Measurements from ENCODE around the gene KIAA1328.

KIAA1328 gene

DNA sequence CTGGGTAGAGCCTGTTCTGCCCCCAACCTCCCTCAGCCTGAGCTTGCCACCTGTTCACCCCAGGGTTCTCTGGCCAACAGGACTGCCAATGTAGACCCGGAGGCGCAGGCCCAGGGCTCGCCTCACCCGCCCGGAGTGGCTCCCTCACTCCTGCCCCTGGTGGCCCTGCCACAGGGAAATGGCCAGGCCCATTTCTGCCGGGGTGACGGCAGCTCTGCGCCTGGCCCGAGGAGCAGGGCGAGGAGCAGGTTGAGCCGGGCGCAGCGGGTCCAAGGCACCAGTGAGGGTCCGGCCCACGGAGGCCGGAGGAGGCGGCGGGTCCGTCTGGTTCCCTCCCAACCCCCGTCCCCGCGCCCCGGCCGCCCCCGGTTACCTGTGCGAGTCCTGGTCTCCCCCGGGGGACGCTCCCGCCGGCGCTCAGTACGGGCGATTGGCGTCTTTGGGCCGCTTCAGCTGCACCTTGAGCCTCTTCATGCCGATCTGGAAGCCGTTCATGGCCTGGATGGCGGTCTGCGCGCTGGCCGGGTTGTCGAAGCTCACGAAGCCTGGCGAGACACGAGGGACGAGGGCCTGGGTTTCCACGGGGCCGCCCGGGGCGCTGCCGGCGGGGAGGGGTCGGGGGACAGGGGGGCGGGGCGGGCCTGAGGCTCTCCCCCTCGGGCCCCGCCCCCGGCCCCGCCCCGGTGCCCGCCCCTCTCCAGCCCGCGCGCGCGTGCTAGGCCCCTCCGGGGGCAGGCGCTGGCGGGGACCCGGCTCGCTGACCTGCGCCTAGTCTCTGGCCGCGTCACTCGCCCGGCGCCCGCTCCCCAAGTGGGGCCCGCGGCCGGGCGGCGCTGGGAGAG is 424.7 kb downstream of the KIAA1328 start:
- DNase-seq (ENCODE audit: low spot score) = no peak

DNA sequence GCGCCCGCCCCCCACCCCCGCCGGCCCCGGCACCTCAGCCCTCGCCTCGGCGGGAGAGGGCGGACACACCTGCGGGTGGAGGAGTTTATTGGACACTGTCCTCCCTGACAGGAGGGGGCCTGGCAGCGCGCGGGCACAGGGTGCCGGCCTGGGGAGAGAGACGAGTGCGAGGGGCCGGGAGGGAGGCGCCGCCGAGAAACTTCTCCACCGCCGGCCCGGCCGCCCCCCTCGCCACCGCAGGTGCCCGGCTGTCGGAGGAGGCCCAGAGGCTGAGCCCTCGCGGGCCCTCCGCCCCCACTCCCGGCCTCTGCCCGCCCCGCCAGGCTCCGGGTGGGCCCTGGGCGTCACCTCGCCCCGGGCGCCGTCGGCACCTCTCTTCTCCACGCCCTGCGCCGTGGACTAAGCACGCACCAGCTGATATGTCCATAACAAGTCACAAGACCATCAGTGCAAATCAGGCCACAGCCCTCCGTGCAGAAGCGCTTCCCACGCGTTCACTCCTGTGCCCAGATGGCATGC is 425.4 kb downstream of the KIAA1328 start:
- no peak for DNase-seq (ENCODE audit: low spot score)

- DNase-seq (ENCODE audit: low spot score) = no peak
These were observed 426.0 kb downstream of the KIAA1328 start for GRCh38 chr18:37254973-37255372.

GRCh38 chr18:37258131-37258530 is 429.2 kb downstream of the KIAA1328 start:
- no peak for DNase-seq (ENCODE audit: low spot score)

GRCh38 chr18:37258819-37259218 is 429.9 kb downstream of the KIAA1328 start:
- no peak for DNase-seq (ENCODE audit: low spot score)

DNA sequence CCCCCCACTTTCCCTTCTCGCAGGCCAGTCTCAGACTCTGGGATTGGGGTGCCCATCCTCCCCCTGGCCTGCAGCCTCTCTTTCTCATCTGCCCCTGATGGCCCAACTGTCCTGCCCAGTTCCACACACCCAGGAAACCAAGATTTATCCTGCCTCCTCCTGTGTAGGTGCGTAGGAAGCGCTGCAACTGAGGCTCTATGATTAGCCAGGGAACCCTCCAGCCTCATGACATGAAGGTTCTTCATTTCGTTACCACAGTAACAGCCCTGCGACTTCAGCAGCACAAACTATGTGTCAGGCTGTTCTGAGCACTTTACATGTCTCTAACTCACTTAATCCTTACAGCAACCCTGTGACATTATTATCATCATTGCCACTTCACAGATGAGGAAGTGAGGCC is 430.8 kb downstream of the KIAA1328 start:
- DNase-seq (ENCODE audit: low spot score) = no peak

- DNase-seq (ENCODE audit: low spot score) = no peak
These were observed 431.6 kb downstream of the KIAA1328 start for GRCh38 chr18:37260367-37261093.

- DNase-seq (ENCODE audit: low spot score) = no peak
These were observed 432.4 kb downstream of the KIAA1328 start for GRCh38 chr18:37261246-37261840.

GRCh38 chr18:37261988-37262387 is 433.1 kb downstream of the KIAA1328 start:
- DNase-seq (ENCODE audit: low spot score) = no peak

DNA sequence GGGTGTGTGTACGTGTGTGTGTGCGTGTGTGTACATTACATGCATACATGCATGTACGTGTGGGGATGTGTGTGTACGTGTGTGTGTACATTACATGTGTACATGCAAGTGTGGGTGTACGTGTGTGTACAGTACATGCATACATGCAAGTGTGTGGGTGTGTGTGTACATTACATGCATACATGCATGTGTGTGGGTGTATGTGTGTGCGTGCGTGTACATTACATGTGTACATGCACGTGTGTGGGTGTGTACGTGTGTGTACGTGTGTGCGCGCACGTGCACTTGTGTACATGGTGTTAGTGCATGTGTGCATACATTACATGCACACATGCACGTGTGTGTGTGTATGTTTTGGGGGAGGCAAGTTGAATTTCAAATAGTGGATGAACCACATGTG is 436.0 kb downstream of the KIAA1328 start:
- DNase-seq (ENCODE audit: low spot score) = no peak

DNA sequence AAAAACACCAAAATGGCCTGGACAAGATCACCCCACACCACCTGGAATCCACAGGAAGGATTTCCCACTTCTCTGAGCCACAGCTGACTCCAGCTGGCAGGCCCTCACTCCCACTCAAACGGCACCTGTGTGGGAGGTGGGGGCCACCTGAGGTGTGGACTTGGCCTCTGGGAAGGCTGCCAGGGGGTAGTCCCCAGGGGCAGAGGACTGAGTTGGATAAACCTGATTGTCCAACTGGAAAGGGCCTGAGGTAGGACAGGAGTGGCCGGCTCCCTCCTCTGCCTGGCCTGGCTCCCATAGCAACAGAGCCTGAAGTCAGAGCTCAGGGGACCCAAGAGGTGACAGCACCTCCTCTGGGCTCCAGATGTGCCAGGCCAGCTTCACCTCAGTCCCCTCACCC is 436.5 kb downstream of the KIAA1328 start:
- DNase-seq (ENCODE audit: low spot score) = no peak

DNA sequence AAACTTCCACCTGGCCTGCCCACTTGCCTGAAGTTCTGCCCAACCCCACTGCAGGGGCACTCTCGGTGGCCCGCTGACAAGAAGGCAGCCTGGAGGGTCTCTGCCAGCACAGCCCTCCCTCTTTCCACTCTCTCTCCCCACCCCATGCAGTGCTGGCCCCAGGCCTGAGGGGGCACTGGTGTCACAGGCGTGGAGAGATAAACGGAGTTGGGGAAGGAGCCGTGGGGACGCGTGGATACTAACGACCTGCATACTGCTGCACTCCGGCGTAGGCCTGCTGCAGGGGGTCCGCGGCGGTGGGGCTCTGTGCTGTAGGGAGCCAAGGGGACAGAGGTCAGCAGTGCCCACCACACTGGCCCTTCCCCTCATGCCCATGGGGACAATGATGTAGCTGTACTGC is 437.4 kb downstream of the KIAA1328 start:
- DNase-seq (ENCODE audit: low spot score) = no peak

DNA sequence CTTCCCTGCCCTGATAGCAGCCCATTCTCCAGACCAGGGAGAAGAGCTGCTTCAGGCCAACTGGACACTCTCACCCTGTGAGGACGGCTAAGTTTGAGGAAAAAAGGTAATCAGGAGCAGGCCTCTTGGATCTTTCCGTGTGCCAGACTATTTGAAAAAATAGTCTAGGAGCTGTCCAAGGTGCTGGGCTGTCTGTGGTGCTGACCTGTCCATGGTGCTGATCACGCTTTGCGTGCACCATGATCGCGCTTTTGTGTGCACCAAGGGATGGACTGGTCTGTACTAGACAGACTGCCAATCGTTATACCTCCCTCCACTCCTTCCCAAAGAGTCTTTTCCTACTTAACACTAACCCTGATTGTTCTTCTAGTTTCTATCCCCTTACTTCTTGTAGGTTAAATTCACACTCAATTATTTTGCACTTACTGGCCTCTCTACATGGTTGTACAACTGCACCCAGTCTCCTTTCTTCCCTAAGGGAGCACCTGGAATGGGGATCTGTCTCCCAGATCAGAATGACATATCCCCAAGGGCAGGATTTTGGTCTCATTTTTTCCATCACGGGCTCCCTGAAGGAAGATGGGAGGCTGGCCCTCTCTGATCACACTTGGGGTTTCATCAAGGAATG is 441.2 kb downstream of the KIAA1328 start:
- peak; percentile 36 for DNase-seq (ENCODE audit: low spot score)

- no peak for DNase-seq (ENCODE audit: low spot score)
These were observed 441.7 kb downstream of the KIAA1328 start for GRCh38 chr18:37270666-37271052.

DNA sequence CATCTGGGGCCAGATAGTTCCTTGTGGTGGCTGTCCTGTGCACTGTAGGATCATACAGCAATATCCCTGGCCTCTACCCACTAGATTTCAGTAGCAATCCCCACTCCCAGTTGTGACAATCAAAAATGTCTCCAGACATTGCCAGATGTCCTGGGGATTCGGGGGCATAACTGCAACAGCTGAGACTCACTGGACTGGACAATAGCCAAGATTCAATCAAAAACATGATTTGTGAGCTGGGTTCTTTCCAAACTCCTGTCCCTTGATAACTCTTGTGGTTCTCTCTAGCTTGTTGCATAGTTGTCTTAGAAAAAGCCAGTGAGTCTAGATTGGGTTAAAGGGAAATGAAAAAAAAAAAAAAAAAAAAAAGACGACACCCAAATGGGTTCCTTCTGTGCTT is 443.3 kb downstream of the KIAA1328 start:
- DNase-seq (ENCODE audit: low spot score) = no peak

- no peak for DNase-seq (ENCODE audit: low spot score)
These were observed 443.9 kb downstream of the KIAA1328 start for GRCh38 chr18:37272841-37273240.

DNA sequence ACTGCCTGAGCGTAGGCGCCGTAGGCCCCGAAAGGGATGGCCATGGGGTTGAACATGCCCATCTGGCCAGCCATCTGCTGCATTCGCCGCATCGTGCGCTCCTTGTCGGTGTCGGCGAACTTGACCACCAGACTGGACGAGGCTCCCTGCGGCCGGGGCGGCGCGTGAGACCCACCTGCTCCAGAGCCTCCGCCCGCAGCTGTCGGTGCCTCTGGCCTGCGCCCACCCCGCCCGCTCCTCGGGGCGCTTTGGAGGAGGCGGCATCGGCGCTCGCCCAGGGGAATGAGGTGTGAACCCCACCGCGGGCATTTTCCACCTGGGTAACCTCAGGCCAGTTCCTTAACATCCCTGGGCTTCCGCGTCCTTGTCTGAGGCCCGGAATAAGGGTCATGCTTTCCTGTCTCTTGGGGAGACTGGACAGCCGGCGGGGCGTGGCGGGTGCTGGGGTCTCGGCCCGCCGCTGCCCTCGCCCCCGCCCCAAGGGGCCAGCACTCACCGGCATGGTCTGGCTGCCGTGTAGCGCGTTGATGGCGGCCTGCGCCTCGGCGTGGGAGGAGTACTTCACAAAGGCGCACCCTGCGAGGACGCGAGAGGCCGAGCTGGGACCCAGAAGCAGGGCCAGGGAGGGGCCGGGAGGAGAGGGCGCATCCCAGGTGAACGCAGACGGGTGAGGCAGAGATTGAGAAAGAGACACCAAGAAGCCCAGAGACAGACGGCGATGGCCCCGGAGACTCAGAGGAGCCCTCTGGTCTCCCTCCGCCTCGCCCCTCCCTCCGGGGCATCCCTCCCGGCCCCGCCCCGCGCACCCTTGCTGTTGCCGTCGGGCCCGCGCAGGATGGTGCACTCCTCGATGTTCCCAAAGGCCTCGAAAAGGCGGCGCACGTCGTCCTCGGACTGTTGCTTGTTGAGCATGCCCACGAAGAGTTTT is 445.6 kb downstream of the KIAA1328 start:
- DNase-seq (ENCODE audit: low spot score) = no peak

GRCh38 chr18:37275237-37275741 is 446.4 kb downstream of the KIAA1328 start:
- no peak for DNase-seq (ENCODE audit: low spot score)

GRCh38 chr18:37276111-37276890 is 447.4 kb downstream of the KIAA1328 start:
- DNase-seq (ENCODE audit: low spot score) = no peak

DNA sequence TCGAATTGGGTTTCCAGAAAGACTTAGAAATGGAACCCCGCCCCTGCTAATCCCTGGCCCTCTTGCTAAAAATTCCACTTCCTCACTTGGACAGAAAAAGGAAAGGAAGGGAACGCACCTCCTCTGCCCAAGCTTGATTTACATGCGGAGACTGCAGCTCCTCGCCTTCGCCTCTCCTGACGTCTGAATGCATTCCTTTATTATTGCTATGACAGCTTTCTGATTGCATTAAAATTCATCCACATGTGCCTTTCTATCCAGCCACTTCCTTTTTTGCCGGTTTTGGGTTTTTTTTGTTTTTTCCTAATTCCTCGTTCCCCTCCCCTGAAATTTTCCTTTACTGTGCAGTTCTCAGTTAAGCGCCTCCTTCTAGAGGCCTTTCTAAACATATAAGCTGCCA is 448.9 kb downstream of the KIAA1328 start:
- DNase-seq (ENCODE audit: low spot score) = no peak

Measured in hepatic stellate cell (primary cell).